ENCODE results near the gene ERAS.

DNA sequence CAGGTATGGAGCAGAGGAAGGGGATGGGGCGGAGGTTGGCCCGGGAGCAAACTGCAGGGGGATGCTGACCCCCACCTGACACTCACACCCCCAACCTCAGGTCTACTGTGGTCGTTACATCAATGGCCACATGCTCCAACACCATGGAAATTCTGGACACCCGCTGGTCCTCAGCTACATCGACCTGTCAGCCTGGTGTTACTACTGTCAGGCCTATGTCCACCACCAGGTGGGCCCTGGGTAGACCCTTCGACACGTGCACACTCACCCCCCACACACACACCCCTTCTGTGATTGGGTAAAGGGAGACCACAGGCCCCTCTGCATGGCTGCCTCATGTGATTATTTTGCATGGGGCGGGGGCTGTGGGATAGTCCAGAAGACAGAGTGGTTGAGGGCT lies 2.2 kb upstream of the ERAS start:
- TF ChIP-seq CTCF (IDR thresholded peaks at IDR 0.05) (no peak), POLR2A (IDR thresholded peaks at IDR 0.05) (no peak), EP300 (IDR thresholded peaks at IDR 0.05) (no peak)
